ENCODE data around the gene TAAR8. TPM values are rescaled to one million over a fixed set of nuclear protein-coding genes. Genes with fewer than 3 reads are reported as not detected.
"Not testable (repeated sequence)": the region's sequence is repeated elsewhere in the genome, so short reads cannot be mapped to it uniquely, and the experiment has no call there.

Gene TAAR8
- total RNA-seq, 1 donor from 2014 or later = not detected

DNA sequence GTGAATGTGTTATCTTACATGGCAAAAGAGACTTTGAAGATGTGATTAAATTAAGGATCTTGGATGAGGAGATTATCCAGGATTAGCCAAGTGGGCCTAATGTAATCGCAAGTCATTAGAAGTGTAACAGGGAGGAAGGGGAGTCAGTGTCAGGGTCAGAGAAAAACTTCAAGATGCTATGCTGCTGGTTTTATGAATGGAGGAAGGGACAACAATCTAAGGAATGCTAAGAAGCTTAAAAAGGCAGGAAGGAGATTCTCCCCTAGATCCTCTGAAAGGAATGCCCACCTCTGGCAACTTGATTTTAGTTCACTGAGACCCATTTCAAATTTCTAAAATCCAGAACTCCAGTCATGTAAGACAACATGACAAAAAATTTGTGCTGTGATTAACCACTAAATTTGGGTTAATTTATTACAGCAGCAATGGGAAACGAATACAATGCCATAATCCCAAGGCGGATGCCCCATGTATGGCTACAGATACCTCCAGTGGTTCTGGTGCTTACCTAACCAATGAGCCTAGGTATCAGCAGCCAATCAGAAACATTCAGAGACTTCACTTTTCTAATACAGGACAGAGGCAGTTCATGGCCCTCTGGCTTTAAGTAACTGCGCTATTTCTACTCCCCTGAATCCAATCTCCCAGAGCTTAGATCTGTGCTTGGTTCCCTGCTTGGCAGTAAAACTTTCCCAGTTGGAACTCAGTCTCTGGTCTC is 3.6 kb upstream of the TAAR8 start:
- H3K36me3 Mint-ChIP-seq (ENCODE audit: insufficient read depth) = no peaks in the 10 kb centered on the region
- DNase-seq (ENCODE audit: low spot score, unreplicated experiment) = no peak
- TF ChIP-seq, protein P1, sequence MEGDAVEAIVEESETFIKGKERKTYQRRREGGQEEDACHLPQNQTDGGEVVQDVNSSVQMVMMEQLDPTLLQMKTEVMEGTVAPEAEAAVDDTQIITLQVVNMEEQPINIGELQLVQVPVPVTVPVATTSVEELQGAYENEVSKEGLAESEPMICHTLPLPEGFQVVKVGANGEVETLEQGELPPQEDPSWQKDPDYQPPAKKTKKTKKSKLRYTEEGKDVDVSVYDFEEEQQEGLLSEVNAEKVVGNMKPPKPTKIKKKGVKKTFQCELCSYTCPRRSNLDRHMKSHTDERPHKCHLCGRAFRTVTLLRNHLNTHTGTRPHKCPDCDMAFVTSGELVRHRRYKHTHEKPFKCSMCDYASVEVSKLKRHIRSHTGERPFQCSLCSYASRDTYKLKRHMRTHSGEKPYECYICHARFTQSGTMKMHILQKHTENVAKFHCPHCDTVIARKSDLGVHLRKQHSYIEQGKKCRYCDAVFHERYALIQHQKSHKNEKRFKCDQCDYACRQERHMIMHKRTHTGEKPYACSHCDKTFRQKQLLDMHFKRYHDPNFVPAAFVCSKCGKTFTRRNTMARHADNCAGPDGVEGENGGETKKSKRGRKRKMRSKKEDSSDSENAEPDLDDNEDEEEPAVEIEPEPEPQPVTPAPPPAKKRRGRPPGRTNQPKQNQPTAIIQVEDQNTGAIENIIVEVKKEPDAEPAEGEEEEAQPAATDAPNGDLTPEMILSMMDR (IDR thresholded peaks at IDR 0.05; ENCODE audit: unreplicated experiment) = no peak
- H3K4me1 Mint-ChIP-seq (ENCODE audit: low read depth) = no peaks in the 10 kb centered on the region
- no peak overlapping the region for H3K4me3 Mint-ChIP-seq (ENCODE audit: low read depth)
- peaks cover 22% of the 10 kb centered on the region for H3K27me3 Mint-ChIP-seq
- no peak overlapping the region for H3K27ac Mint-ChIP-seq
- H3K9me3 Mint-ChIP-seq (ENCODE audit: low read depth) = no peaks in the 10 kb centered on the region

DNA sequence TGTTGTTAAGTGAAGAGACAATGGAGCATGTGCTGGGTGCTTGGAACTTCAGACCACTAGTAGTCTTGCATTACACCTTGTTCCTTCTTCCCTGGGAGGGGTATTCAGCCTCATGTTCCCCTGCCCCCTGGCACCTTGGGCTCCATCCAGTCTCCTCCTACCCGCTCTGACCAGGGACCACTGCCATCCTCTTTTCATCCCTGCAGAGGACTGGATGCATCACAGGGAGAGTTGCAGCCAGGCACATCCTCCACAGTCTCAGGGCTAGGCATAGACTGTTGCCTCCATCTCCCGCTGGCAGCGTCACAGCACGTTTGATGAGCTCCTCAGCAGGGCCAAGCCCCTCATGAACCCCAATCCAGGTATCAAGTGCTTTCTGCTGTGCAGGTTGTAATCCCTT is 1.3 kb upstream of the TAAR8 start:
- H3K4me3 Mint-ChIP-seq (ENCODE audit: low read depth) = no peak overlapping the region
- no peak for DNase-seq (ENCODE audit: low spot score, unreplicated experiment)
- H3K9me3 Mint-ChIP-seq (ENCODE audit: low read depth) = no peaks in the 10 kb centered on the region
- H3K36me3 Mint-ChIP-seq (ENCODE audit: insufficient read depth) = no peaks in the 10 kb centered on the region
- H3K4me1 Mint-ChIP-seq (ENCODE audit: low read depth) = no peaks in the 10 kb centered on the region
- TF ChIP-seq, protein P1 (IDR thresholded peaks at IDR 0.05; ENCODE audit: unreplicated experiment) = no peak
- no peak overlapping the region for H3K27ac Mint-ChIP-seq
- H3K27me3 Mint-ChIP-seq = peaks cover 22% of the 10 kb centered on the region

DNA sequence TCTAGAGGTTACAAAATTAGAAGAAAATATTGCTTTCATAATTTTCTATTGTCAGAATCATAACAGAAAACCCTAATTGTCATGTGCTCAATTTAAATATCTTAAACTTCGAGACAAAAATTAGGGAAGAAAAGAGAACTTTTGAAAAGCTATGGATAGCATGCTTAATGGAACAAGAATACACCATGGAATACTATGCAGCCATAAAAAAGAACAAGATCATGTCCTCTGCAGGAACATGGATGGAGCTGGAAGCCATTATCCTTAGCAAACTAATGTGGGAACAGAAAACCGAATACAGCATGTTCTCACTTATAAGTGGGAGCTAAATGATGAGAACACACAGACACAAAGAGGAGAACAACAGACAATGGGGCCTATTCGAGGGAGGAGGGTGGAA is 7.6 kb downstream of the TAAR8 start:
- H3K9me3 Mint-ChIP-seq (ENCODE audit: low read depth); H3K4me1 Mint-ChIP-seq (ENCODE audit: low read depth); H3K4me3 Mint-ChIP-seq (ENCODE audit: low read depth); H3K27ac Mint-ChIP-seq; H3K36me3 Mint-ChIP-seq (ENCODE audit: insufficient read depth); DNase-seq (ENCODE audit: low spot score, unreplicated experiment): not testable (repeated sequence)
- H3K27me3 Mint-ChIP-seq = peaks cover 14% of the 10 kb centered on the region

DNA sequence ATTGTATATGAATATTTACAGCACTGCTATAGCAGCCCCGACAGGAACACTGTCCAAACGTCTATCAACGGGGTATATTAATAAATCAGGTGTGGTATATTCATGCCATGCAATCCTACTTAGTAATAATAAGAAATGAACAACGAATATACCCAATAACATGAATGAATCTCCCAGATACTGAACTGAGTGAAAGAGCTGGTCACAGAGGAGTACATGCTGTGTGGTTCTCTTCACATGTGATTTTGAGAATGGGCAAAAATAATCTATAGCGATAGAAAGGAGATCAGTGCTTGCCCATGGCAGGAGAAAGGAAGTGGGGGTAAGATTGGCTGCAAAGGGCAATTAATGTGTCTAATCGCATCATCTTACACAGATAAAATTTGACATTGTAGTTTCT is 13.9 kb downstream of the TAAR8 start:
- Mint-ChIP-seq H3K9me3 (ENCODE audit: low read depth) (no peaks in the 10 kb centered on the region), H3K4me3 (ENCODE audit: low read depth) (no peak overlapping the region), H3K36me3 (ENCODE audit: insufficient read depth) (no peaks in the 10 kb centered on the region), H3K27me3 (peaks cover 23% of the 10 kb centered on the region), H3K4me1 (ENCODE audit: low read depth) (no peaks in the 10 kb centered on the region), H3K27ac (no peak overlapping the region)
- DNase-seq (ENCODE audit: low spot score, unreplicated experiment) = no peak
- TF ChIP-seq, protein P1 (IDR thresholded peaks at IDR 0.05; ENCODE audit: unreplicated experiment) = no peak

DNA sequence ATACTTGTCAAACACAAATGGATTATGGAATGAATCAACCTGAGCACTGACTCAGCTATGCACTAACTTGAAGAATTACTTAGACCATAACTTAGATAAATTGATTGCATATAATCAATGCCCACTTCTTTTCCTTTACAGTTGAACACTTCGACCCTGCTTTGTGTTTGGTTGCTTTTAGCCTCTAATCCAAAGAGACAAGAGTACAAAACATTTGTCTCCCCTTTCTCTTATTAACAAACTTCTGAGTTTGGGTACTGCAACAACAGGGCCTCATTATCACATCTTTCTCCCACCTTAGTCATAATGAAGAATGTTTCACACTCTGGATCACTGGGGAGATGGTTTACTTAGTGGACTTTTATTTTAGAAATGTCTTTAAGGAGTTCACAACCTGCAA is 15.1 kb downstream of the TAAR8 start:
- H3K27ac Mint-ChIP-seq = no peak overlapping the region
- no peak for DNase-seq (ENCODE audit: low spot score, unreplicated experiment)
- no peaks in the 10 kb centered on the region for H3K4me1 Mint-ChIP-seq (ENCODE audit: low read depth)
- peaks cover 24% of the 10 kb centered on the region for H3K27me3 Mint-ChIP-seq
- no peak overlapping the region for H3K4me3 Mint-ChIP-seq (ENCODE audit: low read depth)
- no peaks in the 10 kb centered on the region for H3K9me3 Mint-ChIP-seq (ENCODE audit: low read depth)
- no peaks in the 10 kb centered on the region for H3K36me3 Mint-ChIP-seq (ENCODE audit: insufficient read depth)
- TF ChIP-seq, protein P1 (IDR thresholded peaks at IDR 0.05; ENCODE audit: unreplicated experiment) = no peak

DNA sequence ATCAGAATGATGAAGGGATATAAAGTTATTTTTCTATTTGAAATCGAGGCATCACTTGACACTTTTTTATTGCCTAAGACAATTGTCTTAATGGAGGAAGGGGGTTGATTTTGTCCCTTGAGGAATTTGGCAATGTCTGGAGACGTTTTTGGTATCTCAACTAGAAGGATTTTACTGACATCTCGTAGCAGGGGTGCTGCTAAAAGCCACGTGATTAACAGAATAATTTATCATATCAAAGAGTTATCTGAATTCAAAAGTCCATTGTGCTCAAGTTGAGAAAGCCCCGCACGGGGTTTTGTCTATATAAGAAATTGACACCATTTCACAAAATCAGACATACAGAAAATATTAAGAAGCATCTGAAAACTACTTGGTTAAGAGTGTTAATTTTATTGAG is 16.1 kb downstream of the TAAR8 start:
- Mint-ChIP-seq H3K36me3 (ENCODE audit: insufficient read depth) (peaks cover 2% of the 10 kb centered on the region), H3K9me3 (ENCODE audit: low read depth) (no peaks in the 10 kb centered on the region), H3K4me3 (ENCODE audit: low read depth) (no peak overlapping the region), H3K4me1 (ENCODE audit: low read depth) (no peaks in the 10 kb centered on the region), H3K27me3 (peaks cover 21% of the 10 kb centered on the region), H3K27ac (no peak overlapping the region)
- DNase-seq (ENCODE audit: low spot score, unreplicated experiment) = no peak
- TF ChIP-seq, protein P1 (IDR thresholded peaks at IDR 0.05; ENCODE audit: unreplicated experiment) = no peak
